HEK293 (cell line): Measurements from ENCODE around the gene MBTD1.
A peak's percentile ranks its signal among the peaks of the same experiment; 100 is the strongest.

Experiments used
- CTCF ChIA-PET: fragments of 350-600 bp; formaldehyde crosslinking; extraction: SDS; loops from one replicate; lab custom pipeline; 2021; ENCODE audit warnings: antibody characterized with exemption; lab: Yijun Ruan, JAX
- POLR2A ChIA-PET: fragments of 300-600 bp; formaldehyde crosslinking; extraction: SDS; loops from one replicate; lab custom pipeline; 2020; ENCODE audit warnings: antibody characterized with exemption, inconsistent platforms; lab: Yijun Ruan, JAX
- H3K27ac ChIP-seq: fragments of 200-500 bp; sonication (Bioruptor generic); 2 replicates; pipeline ENCODE4 v1.5.1; 2014; ENCODE audit warnings: low read depth, low read length, control low read depth, inconsistent platforms; ENCODE audit errors: extremely low read depth
- H3K36me3 ChIP-seq, 2 experiments: fragments of 200-500 bp in 1 of 2; sonication (Bioruptor generic) in 1 of 2; 1 replicate in 1 of 2; 2 replicates in 1 of 2; pipeline ENCODE4 v1.5.1; 2014 to 2017; ENCODE audit warnings: inconsistent platforms in 2 of 2, low read length in 2 of 2; ENCODE audit not compliant: control insufficient read depth in 2 of 2, insufficient read depth in 1 of 2
- H3K4me1 ChIP-seq: fragments of 200-500 bp; sonication (Bioruptor generic); 2 replicates; pipeline ENCODE4 v1.5.1; 2014; ENCODE audit warnings: mild to moderate bottlenecking, low read length, inconsistent platforms; ENCODE audit not compliant: control insufficient read depth, insufficient read depth
- H3K4me3 ChIP-seq: 2 replicates; pipeline ENCODE4 v1.5.1; 2011; ENCODE audit warnings: low read depth, mild to moderate bottlenecking, control low read depth, low read length, moderate library complexity
- H3K9me3 ChIP-seq: fragments of 200-500 bp; sonication (Bioruptor generic); 2 replicates; pipeline ENCODE4 v1.5.1; 2014; ENCODE audit warnings: low read depth, low read length, inconsistent platforms; ENCODE audit not compliant: control insufficient read depth, insufficient read depth
- GLIS1 ChIP-seq: fragments of 450-650 bp; formaldehyde crosslinking; IDR thresholded peaks from 2 replicates; pipeline ENCODE4 v1.5.1; 2016; ENCODE audit warnings: missing biosample characterization, missing genetic modification characterization
- KLF8 ChIP-seq: fragments of 450-650 bp; formaldehyde crosslinking; IDR thresholded peaks from 2 replicates; pipeline ENCODE4 v1.5.1; 2016; ENCODE audit warnings: missing biosample characterization, missing genetic modification characterization
- MEIS1 ChIP-seq: sonication (generic); formaldehyde crosslinking; IDR thresholded peaks from 2 replicates; pipeline ENCODE4 v1.8.1; 2022; ENCODE audit warnings: missing genetic modification reagents, mild to moderate bottlenecking, borderline replicate concordance
- REPIN1 ChIP-seq: fragments of 450-650 bp; formaldehyde crosslinking; IDR thresholded peaks from 2 replicates; pipeline ENCODE4 v1.5.1; 2017; ENCODE audit warnings: missing biosample characterization, missing genetic modification characterization, low read depth
- REST ChIP-seq: fragments of 450-650 bp; formaldehyde crosslinking; IDR thresholded peaks from 2 replicates; pipeline ENCODE4 v1.5.1; 2016; ENCODE audit warnings: missing biosample characterization, missing genetic modification characterization
- SP3 ChIP-seq: fragments of 450-650 bp; formaldehyde crosslinking; IDR thresholded peaks from 2 replicates; pipeline ENCODE4 v1.5.1; 2016; ENCODE audit warnings: missing biosample characterization, missing genetic modification characterization
- ZBTB7A ChIP-seq: fragments of 450-650 bp; formaldehyde crosslinking; IDR thresholded peaks from 2 replicates; pipeline ENCODE4 v1.5.1; 2016; ENCODE audit warnings: low read depth, missing biosample characterization, missing genetic modification characterization
- ZFP41 ChIP-seq: fragments of 450-650 bp; formaldehyde crosslinking; IDR thresholded peaks from 2 replicates; pipeline ENCODE4 v1.5.1; 2016; ENCODE audit warnings: missing biosample characterization, missing genetic modification characterization, borderline replicate concordance
- ZNF10 ChIP-seq: fragments of 450-650 bp; formaldehyde crosslinking; IDR thresholded peaks from 2 replicates; pipeline ENCODE4 v1.5.1; 2017; ENCODE audit warnings: missing biosample characterization, missing genetic modification characterization
- ZNF155 ChIP-seq: fragments of 450-650 bp; formaldehyde crosslinking; IDR thresholded peaks from 2 replicates; pipeline ENCODE4 v1.5.1; 2016; ENCODE audit warnings: missing biosample characterization, missing genetic modification characterization
- ZNF324 ChIP-seq: fragments of 450-650 bp; formaldehyde crosslinking; IDR thresholded peaks from 2 replicates; pipeline ENCODE4 v1.5.1; 2016; ENCODE audit warnings: missing biosample characterization, missing genetic modification characterization
- ZNF335 ChIP-seq: fragments of 450-650 bp; formaldehyde crosslinking; conservative IDR thresholded peaks from 2 replicates; pipeline ENCODE4 v1.5.1; 2016; ENCODE audit warnings: missing biosample characterization, missing genetic modification characterization
- ZNF433 ChIP-seq: fragments of 450-650 bp; formaldehyde crosslinking; IDR thresholded peaks from 2 replicates; pipeline ENCODE4 v1.5.1; 2016; ENCODE audit warnings: missing biosample characterization, missing genetic modification characterization, low read depth
- ZNF501 ChIP-seq: fragments of 450-650 bp; formaldehyde crosslinking; IDR thresholded peaks from 2 replicates; pipeline ENCODE4 v1.5.1; 2016; ENCODE audit warnings: missing biosample characterization, missing genetic modification characterization
- ZNF596 ChIP-seq: fragments of 450-650 bp; IDR thresholded peaks from 2 replicates; pipeline ENCODE4 v1.5.0; 2018; ENCODE audit warnings: missing biosample characterization, mild to moderate bottlenecking, missing genetic modification characterization, moderate library complexity
- ZNF621 ChIP-seq: fragments of 450-650 bp; formaldehyde crosslinking; IDR thresholded peaks from 2 replicates; pipeline ENCODE4 v1.5.1; 2017; ENCODE audit warnings: missing biosample characterization, missing genetic modification characterization
- ZNF645 ChIP-seq: fragments of 450-650 bp; formaldehyde crosslinking; IDR thresholded peaks from 2 replicates; pipeline ENCODE4; 2016; ENCODE audit warnings: missing biosample characterization, missing genetic modification characterization
- ZNF670 ChIP-seq: fragments of 450-650 bp; formaldehyde crosslinking; IDR thresholded peaks from 2 replicates; pipeline ENCODE4 v1.5.1; 2016; ENCODE audit warnings: missing biosample characterization, missing genetic modification characterization, low read depth
- ZNF76 ChIP-seq: fragments of 450-650 bp; formaldehyde crosslinking; IDR thresholded peaks from 2 replicates; pipeline ENCODE4; 2016; ENCODE audit warnings: low read depth, missing biosample characterization, missing genetic modification characterization, borderline replicate concordance
- ZNF792 ChIP-seq: fragments of 450-650 bp; formaldehyde crosslinking; IDR thresholded peaks from 2 replicates; pipeline ENCODE4 v1.5.1; 2016; ENCODE audit warnings: missing biosample characterization, missing genetic modification characterization
- TF ChIP-seq, protein P1 (sequence below): fragments of 450-650 bp; formaldehyde crosslinking; IDR thresholded peaks from 2 replicates; pipeline ENCODE4 v1.5.1; 2016; ENCODE audit warnings: missing biosample characterization, missing genetic modification characterization
- TF ChIP-seq, protein P2 (sequence below): fragments of 450-650 bp; formaldehyde crosslinking; IDR thresholded peaks from 2 replicates; pipeline ENCODE4 v1.5.1; 2016; ENCODE audit warnings: missing biosample characterization, missing genetic modification characterization
- TF ChIP-seq, protein P3 (sequence below): fragments of 450-650 bp; formaldehyde crosslinking; IDR thresholded peaks from 2 replicates; pipeline ENCODE4 v1.5.1; 2016; ENCODE audit warnings: missing biosample characterization, missing genetic modification characterization
- TF ChIP-seq, protein P4 (sequence below): fragments of 450-650 bp; formaldehyde crosslinking; IDR thresholded peaks from 2 replicates; pipeline ENCODE4 v1.5.1; 2016; ENCODE audit warnings: missing biosample characterization, missing genetic modification characterization, borderline replicate concordance

The MBTD1 gene

GRCh38 chr17:51259564-51260236 lies at the start of gene MBTD1:
Gene MBTD1, minus strand, starts transcription at chr17:51260049. Its CDS starts 34,888 bp downstream, at chr17:51225161.
- CTCF ChIA-PET, result no interaction called here
- POLR2A ChIA-PET, result interaction anchor here (1.0 kb wide), 2 partner anchors 13 to 94 kb away, joined by 3 to 4 read pairs; partner anchors contain the start of gene NME2
- Histone ChIP-seq H3K4me3 (peak within 1 kb of the TSS; percentile 93), H3K27ac (peak within 1 kb of the TSS; percentile 96), H3K36me3 (peaks cover 28 to 56% of the 10 kb centered on the region in 2 experiments), H3K9me3 (no peaks in the 10 kb centered on the region), H3K4me1 (peaks cover 4% of the 10 kb centered on the region)
- peak; percentile 29 for TF ChIP-seq ZNF335
- TF ChIP-seq MEIS1, result no peak
- TF ChIP-seq ZNF621 (tag by site-specific recombination), result no peak
- TF ChIP-seq ZNF645 (tag by site-specific recombination), result no peak
- TF ChIP-seq, protein P1, sequence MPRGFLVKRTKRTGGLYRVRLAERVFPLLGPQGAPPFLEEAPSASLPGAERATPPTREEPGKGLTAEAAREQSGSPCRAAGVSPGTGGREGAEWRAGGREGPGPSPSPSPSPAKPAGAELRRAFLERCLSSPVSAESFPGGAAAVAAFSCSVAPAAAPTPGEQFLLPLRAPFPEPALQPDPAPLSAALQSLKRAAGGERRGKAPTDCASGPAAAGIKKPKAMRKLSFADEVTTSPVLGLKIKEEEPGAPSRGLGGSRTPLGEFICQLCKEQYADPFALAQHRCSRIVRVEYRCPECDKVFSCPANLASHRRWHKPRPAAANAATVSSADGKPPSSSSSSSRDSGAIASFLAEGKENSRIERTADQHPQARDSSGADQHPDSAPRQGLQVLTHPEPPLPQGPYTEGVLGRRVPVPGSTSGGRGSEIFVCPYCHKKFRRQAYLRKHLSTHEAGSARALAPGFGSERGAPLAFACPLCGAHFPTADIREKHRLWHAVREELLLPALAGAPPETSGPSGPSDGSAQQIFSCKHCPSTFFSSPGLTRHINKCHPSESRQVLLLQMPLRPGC, result no peak
- peak; percentile 78 for TF ChIP-seq ZNF76 (tag by site-specific recombination)
- TF ChIP-seq SP3 (tag by site-specific recombination), result no peak
- no peak for TF ChIP-seq ZNF670 (tag by site-specific recombination)
- TF ChIP-seq, protein P2, sequence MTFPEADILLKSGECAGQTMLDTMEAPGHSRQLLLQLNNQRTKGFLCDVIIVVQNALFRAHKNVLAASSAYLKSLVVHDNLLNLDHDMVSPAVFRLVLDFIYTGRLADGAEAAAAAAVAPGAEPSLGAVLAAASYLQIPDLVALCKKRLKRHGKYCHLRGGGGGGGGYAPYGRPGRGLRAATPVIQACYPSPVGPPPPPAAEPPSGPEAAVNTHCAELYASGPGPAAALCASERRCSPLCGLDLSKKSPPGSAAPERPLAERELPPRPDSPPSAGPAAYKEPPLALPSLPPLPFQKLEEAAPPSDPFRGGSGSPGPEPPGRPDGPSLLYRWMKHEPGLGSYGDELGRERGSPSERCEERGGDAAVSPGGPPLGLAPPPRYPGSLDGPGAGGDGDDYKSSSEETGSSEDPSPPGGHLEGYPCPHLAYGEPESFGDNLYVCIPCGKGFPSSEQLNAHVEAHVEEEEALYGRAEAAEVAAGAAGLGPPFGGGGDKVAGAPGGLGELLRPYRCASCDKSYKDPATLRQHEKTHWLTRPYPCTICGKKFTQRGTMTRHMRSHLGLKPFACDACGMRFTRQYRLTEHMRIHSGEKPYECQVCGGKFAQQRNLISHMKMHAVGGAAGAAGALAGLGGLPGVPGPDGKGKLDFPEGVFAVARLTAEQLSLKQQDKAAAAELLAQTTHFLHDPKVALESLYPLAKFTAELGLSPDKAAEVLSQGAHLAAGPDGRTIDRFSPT, result no peak
- TF ChIP-seq, protein P3, sequence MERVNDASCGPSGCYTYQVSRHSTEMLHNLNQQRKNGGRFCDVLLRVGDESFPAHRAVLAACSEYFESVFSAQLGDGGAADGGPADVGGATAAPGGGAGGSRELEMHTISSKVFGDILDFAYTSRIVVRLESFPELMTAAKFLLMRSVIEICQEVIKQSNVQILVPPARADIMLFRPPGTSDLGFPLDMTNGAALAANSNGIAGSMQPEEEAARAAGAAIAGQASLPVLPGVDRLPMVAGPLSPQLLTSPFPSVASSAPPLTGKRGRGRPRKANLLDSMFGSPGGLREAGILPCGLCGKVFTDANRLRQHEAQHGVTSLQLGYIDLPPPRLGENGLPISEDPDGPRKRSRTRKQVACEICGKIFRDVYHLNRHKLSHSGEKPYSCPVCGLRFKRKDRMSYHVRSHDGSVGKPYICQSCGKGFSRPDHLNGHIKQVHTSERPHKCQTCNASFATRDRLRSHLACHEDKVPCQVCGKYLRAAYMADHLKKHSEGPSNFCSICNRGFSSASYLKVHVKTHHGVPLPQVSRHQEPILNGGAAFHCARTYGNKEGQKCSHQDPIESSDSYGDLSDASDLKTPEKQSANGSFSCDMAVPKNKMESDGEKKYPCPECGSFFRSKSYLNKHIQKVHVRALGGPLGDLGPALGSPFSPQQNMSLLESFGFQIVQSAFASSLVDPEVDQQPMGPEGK (tag by site-specific recombination), result peak; percentile 58
- TF ChIP-seq, protein P4, sequence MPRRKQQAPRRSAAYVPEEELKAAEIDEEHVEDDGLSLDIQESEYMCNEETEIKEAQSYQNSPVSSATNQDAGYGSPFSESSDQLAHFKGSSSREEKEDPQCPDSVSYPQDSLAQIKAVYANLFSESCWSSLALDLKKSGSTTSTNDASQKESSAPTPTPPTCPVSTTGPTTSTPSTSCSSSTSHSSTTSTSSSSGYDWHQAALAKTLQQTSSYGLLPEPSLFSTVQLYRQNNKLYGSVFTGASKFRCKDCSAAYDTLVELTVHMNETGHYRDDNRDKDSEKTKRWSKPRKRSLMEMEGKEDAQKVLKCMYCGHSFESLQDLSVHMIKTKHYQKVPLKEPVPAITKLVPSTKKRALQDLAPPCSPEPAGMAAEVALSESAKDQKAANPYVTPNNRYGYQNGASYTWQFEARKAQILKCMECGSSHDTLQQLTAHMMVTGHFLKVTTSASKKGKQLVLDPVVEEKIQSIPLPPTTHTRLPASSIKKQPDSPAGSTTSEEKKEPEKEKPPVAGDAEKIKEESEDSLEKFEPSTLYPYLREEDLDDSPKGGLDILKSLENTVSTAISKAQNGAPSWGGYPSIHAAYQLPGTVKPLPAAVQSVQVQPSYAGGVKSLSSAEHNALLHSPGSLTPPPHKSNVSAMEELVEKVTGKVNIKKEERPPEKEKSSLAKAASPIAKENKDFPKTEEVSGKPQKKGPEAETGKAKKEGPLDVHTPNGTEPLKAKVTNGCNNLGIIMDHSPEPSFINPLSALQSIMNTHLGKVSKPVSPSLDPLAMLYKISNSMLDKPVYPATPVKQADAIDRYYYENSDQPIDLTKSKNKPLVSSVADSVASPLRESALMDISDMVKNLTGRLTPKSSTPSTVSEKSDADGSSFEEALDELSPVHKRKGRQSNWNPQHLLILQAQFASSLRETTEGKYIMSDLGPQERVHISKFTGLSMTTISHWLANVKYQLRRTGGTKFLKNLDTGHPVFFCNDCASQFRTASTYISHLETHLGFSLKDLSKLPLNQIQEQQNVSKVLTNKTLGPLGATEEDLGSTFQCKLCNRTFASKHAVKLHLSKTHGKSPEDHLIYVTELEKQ (tag by site-specific recombination), result no peak
- TF ChIP-seq ZNF792 (tag by site-specific recombination), result no peak
- TF ChIP-seq ZNF596 (tag by site-specific recombination), result no peak
- TF ChIP-seq ZBTB7A, result peak; percentile 21; the same call in 1 of the 2 replicates
- TF ChIP-seq REST (tag by site-specific recombination), result no peak
- no peak for TF ChIP-seq ZNF501 (tag by site-specific recombination)
- TF ChIP-seq KLF8 (tag by site-specific recombination), result no peak
- TF ChIP-seq ZNF155 (tag by site-specific recombination), result no peak
- TF ChIP-seq ZNF10 (tag by site-specific recombination), result no peak
- TF ChIP-seq ZFP41 (tag by site-specific recombination), result no peak
- TF ChIP-seq REPIN1 (tag by site-specific recombination), result no peak
- no peak for TF ChIP-seq ZNF433 (tag by site-specific recombination)
- no peak for TF ChIP-seq ZNF324 (tag by site-specific recombination)
- no peak for TF ChIP-seq GLIS1 (tag by site-specific recombination)
